WERI-Rb-1 (cell line): ENCODE data around the gene SLC12A5.

Experiments
- DNase-seq: peaks from one replicate; pipeline ENCODE4 v3.0.0-alpha.2; 2020
- H3K27ac ChIP-seq: fragments of 250-450 bp; sonication (Bioruptor Pico); 2 replicates; pipeline ENCODE4 v1.5.1; 2020; ENCODE audit warnings: mild to moderate bottlenecking, moderate library complexity
- H3K27me3 ChIP-seq: fragments of 250-450 bp; sonication (Bioruptor Pico); 2 replicates; pipeline ENCODE4 v1.5.1; 2021; ENCODE audit warnings: mild to moderate bottlenecking, low read depth, moderate library complexity; ENCODE audit not compliant: insufficient read depth, severe bottlenecking
- H3K36me3 ChIP-seq: fragments of 250-450 bp; sonication (Bioruptor Pico); 2 replicates; pipeline ENCODE4 v1.5.1; 2020; ENCODE audit warnings: mild to moderate bottlenecking, moderate library complexity
- H3K4me3 ChIP-seq: 2 replicates; pipeline ENCODE4 v1.5.1; 2011; ENCODE audit warnings: low read depth, mild to moderate bottlenecking, control low read depth, low read length
- H3K9me3 ChIP-seq: fragments of 250-450 bp; sonication (Bioruptor Pico); 2 replicates; pipeline ENCODE4 v1.5.1; 2021; ENCODE audit warnings: mild to moderate bottlenecking, moderate library complexity; ENCODE audit not compliant: severe bottlenecking
- TF ChIP-seq, protein P1 (sequence below): IDR thresholded peaks from 2 replicates; pipeline ENCODE4 v1.5.1; 2011; ENCODE audit warnings: low read depth, mild to moderate bottlenecking, control low read depth, inconsistent platforms, low read length

Gene SLC12A5

DNA sequence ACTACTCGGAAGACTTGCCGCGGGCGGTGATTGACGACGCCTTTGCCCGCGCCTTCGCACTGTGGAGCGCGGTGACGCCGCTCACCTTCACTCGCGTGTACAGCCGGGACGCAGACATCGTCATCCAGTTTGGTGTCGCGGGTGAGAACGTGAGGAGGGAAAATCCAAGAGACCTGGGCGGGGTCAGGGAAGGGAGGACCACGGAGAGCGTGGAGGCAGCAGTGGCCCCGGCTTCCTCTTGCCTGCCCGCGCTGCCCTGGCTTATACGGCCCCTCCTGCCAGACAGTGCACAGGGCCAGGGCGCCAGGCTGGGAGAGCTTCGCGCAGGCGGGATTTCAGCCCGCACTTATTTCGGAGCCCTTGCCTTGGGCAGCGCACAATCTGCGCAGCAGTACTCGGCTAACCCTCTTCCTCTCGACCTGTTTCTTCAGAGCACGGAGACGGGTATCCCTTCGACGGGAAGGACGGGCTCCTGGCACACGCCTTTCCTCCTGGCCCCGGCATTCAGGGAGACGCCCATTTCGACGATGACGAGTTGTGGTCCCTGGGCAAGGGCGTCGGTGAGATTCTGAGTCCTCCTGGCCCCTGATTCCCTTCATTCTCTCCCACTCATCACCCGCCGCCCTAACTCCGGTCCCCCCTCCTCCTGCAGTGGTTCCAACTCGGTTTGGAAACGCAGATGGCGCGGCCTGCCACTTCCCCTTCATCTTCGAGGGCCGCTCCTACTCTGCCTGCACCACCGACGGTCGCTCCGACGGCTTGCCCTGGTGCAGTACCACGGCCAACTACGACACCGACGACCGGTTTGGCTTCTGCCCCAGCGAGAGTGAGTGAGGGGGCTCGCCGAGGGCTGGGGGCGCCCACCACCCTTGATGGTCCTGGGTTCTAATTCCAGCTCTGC, 18.3 kb upstream of the SLC12A5 start:
- Histone ChIP-seq H3K36me3 (no peaks in the 10 kb centered on the region), H3K4me3 (no peak overlapping the region), H3K9me3 (no peaks in the 10 kb centered on the region), H3K27me3 (no peaks in the 10 kb centered on the region), H3K27ac (no peak overlapping the region)
- TF ChIP-seq, protein P1, sequence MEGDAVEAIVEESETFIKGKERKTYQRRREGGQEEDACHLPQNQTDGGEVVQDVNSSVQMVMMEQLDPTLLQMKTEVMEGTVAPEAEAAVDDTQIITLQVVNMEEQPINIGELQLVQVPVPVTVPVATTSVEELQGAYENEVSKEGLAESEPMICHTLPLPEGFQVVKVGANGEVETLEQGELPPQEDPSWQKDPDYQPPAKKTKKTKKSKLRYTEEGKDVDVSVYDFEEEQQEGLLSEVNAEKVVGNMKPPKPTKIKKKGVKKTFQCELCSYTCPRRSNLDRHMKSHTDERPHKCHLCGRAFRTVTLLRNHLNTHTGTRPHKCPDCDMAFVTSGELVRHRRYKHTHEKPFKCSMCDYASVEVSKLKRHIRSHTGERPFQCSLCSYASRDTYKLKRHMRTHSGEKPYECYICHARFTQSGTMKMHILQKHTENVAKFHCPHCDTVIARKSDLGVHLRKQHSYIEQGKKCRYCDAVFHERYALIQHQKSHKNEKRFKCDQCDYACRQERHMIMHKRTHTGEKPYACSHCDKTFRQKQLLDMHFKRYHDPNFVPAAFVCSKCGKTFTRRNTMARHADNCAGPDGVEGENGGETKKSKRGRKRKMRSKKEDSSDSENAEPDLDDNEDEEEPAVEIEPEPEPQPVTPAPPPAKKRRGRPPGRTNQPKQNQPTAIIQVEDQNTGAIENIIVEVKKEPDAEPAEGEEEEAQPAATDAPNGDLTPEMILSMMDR = no peak
- no peak for DNase-seq

DNA sequence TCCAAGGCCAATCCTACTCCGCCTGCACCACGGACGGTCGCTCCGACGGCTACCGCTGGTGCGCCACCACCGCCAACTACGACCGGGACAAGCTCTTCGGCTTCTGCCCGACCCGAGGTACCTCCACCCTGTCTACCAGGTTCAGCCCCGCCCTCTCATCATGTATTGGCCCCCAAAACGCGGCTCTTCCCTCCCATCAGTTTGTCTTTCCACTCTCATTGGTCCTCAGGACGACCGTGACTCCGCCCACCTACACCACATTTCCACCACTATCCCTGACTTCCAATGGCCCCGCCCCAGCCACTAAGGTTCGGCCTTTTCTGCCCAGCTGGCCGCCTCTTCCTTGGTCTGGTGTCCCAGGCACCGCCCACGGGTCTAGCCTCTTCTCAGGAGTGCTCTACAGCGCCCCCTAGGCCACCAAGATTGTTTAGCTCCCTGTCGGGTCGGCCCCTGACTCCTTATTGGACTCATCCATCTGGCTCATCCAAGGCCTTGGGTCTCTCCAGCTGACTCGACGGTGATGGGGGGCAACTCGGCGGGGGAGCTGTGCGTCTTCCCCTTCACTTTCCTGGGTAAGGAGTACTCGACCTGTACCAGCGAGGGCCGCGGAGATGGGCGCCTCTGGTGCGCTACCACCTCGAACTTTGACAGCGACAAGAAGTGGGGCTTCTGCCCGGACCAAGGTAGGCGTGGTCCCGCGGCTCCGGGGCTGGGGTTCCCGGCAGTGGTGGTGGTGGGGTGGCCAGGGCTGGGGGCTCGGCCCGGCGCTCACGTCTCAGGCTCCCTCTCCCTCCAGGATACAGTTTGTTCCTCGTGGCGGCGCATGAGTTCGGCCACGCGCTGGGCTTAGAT, 17.2 kb upstream of the SLC12A5 start:
- H3K27me3 ChIP-seq = no peaks in the 10 kb centered on the region
- TF ChIP-seq, protein P1 = peak; percentile 49
- no peaks in the 10 kb centered on the region for H3K9me3 ChIP-seq
- DNase-seq = peak; percentile 67
- H3K4me3 ChIP-seq = no peak overlapping the region
- no peak overlapping the region for H3K27ac ChIP-seq
- no peaks in the 10 kb centered on the region for H3K36me3 ChIP-seq

DNA sequence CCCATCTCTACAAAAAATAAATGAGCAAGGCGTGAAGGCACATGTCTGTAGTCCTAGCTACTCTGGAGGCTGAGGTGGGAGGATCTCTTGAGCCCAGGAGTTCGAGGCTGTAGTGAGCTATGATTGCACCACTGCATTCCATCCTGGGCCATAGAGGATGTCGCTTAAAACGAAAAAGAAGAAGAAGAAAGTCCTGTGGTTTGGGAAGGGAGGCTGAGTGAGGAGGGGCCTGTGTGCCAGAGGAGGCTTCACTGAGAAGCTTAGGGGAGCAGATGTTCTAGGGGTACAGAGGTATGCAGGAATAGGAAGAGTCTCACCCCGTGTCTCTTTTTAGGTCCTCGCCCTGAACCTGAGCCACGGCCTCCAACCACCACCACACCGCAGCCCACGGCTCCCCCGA, 16.1 kb upstream of the SLC12A5 start:
- no peak for DNase-seq
- no peak overlapping the region for H3K4me3 ChIP-seq
- TF ChIP-seq, protein P1 = no peak
- no peaks in the 10 kb centered on the region for H3K36me3 ChIP-seq
- H3K27ac ChIP-seq = no peak overlapping the region
- no peaks in the 10 kb centered on the region for H3K9me3 ChIP-seq
- no peaks in the 10 kb centered on the region for H3K27me3 ChIP-seq

DNA sequence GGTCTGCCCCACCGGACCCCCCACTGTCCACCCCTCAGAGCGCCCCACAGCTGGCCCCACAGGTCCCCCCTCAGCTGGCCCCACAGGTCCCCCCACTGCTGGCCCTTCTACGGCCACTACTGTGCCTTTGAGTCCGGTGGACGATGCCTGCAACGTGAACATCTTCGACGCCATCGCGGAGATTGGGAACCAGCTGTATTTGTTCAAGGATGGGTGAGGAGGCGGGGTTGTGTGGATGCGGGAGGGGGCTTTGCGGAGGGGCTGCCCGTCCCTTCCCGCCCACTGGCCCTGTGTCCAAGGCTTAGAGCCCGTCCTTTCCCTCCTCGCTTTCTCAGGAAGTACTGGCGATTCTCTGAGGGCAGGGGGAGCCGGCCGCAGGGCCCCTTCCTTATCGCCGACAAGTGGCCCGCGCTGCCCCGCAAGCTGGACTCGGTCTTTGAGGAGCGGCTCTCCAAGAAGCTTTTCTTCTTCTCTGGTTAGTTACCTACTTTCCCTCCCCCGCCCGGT, 15.6 kb upstream of the SLC12A5 start:
- Histone ChIP-seq H3K27me3 (no peaks in the 10 kb centered on the region), H3K27ac (peak overlapping the region; percentile 75), H3K9me3 (no peaks in the 10 kb centered on the region), H3K36me3 (no peaks in the 10 kb centered on the region), H3K4me3 (peak overlapping the region; percentile 32)
- DNase-seq = no peak
- TF ChIP-seq, protein P1 = no peak

DNA sequence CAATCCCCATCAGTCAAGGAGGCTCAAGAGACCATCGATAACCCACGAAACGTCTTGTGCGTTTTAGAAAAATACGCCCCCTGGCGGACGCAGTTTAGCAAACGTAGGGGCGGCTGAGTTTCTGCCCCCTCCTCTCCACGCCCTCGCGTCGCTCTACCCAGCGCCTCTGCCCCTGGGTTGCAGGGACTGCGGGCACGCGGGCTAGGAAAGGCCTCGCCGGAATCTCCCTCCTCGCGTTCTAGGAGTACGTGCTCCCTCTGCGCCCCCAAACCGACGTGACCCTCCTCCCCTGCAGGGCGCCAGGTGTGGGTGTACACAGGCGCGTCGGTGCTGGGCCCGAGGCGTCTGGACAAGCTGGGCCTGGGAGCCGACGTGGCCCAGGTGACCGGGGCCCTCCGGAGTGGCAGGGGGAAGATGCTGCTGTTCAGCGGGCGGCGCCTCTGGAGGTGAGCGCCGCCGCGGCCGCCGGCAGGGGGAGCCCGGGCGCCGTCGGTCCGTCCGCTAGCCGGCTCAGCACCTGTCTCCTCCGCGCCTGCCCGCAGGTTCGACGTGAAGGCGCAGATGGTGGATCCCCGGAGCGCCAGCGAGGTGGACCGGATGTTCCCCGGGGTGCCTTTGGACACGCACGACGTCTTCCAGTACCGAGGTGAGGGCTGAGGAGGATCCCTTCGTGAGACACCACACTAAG, 15.0 kb upstream of the SLC12A5 start:
- Histone ChIP-seq H3K36me3 (no peaks in the 10 kb centered on the region), H3K27me3 (no peaks in the 10 kb centered on the region), H3K4me3 (peak overlapping the region; percentile 32), H3K27ac (peak overlapping the region; percentile 75), H3K9me3 (no peaks in the 10 kb centered on the region)
- TF ChIP-seq, protein P1 = peak; percentile 89
- peak; percentile 93 for DNase-seq
